DMS53 (cell line): ENCODE data around the gene ZBTB4.
A peak's percentile ranks its signal among the peaks of the same experiment; 100 is the strongest.

Experiments used
- DNase-seq: peaks from one replicate; lab custom pipeline; 2025; lab: John Stamatoyannopoulos, UW

ZBTB4 gene

DNA sequence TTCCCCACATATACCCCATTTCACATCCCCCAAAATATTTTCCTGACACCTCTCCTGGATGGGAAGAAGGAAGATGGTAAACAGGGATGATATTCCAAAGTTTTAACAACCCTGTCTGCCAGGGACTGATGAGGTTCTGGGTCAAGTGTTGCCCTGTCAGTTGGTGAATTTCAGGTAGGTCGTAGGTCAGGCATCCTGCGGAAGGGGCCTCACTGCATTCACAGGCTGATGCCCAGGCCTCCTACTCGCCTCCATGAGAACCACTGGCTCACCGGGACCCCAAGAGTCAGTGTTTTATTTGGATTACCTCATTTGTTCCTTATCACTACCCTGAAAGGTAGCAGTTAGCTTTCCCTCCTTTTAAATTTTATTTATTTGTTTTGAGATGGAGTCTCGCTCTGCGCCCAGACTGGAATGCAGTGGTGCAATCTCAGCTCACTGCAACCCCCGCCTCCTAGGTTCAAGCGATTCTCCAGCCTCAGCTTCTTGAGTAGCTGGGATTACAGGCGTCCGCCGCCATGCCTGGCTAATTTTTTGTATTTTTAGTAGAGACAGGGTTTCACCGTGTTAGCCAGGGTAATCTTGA, 10.5 kb downstream of the ZBTB4 start:
- DNase-seq: no peak

DNA sequence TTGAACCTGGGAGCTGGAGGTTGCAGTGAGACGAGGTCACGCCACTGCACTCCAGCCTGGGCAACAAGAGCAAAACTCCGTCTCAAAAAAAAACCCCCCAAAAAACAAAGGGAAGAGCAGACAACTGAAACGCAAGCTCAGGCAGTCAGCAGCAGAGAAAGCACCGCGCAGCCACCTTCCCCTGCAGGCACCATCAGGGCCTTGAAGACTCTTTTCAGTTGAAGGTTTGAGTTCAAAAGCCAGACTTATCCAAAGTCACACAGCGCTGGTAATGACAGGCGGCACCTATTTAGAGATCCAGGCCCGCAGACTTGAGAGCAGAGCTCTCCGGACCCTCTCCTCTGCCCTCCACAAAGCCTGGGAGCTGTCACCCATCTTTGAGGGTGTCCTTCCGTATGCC, 11.1 kb downstream of the ZBTB4 start:
- DNase-seq: no peak

DNA sequence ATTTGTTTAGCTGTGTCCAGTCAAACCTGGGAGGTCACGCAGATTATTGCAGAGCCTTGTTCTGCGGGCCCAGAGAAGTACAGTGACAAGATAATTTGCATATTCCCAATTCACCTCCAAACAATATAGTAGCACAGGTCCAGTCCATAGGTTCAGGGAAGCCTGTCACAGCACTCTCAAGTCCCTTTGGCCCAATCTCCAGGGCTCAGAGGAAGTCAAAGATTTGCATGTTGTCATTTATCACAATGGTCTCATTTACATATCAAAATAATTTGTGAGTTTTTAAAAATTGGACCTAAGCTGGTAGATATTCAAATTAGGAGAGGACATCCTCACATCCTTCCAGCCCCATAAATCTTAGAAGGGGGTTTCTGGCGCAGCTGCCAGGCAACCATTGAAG, 11.9 kb downstream of the ZBTB4 start:
- no peak for DNase-seq

DNA sequence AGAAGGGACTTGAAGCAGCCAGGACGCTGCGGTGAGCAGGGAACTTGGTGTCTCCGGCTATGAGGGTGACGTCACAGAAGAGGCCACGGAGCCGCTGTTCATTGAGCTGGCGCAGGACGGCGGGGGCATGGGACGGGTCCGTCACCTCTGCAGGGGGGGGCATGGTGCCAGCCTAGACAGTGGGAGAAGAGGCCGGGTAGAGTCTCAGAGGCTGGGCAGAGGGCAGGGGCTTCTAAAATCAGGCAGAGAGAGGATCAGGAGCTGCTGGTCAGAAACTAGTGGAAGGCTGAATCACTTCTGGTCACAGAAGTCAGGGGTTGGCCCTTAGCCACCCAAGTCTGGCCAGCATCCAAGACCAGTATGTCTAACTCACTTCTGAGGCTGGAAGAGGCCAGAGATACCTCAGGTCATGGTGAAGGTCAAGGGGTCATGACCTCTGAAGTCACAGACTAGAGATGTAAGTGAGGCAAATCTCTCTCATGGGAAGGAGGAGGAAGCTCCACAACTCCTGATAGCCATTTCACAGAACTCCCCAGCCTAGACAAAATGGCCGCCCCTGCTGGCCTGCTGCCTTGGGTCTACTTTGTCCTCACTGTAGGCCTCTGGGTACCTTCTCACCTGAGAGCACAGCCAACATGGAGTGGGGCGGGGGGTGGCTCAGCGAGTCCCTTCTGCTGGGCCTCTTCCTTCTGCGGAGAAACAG, 12.6 kb downstream of the ZBTB4 start:
- DNase-seq: peak; percentile 49

DNA sequence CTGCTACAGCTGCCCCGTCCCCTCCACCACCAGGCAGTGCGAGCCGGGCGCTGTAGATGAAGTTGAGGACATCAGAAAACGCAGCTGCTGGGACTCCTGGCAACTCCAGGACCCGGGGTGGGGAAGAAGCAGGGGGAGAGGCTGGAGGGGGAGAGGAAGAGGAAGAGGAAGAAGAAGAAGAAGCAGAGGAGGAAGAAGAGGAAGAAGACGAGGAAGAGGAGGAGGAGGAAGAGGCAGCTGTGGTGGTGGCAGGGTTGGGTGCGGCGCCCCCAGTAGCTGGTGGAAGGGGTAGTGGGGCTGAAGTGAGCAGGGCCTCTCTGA, 13.2 kb downstream of the ZBTB4 start:
- no peak for DNase-seq

DNA sequence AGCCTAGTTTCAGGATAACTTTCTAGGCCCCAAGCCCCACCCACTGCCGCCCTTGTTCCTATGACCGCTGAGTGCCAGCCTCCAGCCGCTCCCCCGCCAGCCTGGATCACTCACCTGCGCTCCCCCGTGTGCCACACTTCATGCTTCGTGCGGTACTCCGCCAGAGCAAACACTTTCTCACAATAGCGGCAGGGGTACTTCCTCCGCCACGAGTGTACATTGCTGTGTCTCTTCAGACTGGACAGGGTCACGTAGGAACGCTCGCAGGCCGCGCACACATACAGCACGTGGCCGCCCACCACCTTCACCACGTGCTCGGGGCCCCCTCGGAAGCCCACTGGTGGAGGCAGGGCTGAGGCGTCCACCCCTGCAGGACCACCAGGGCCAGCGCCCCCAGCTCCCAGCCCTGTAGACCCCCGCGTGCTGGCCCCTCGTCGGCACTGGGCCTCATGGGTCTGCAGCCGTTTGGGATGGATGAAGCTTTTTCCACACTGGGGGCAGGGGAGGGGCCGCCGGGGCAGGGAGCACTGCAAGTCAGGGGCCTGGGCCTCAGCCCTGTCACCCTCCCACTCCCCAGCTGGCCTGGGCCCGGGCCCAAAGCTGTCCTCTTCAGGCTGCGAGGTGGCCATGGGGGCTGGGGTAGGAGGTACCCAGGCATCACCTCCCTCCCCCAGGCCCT, 13.7 kb downstream of the ZBTB4 start:
- DNase-seq: peak; percentile 56

DNA sequence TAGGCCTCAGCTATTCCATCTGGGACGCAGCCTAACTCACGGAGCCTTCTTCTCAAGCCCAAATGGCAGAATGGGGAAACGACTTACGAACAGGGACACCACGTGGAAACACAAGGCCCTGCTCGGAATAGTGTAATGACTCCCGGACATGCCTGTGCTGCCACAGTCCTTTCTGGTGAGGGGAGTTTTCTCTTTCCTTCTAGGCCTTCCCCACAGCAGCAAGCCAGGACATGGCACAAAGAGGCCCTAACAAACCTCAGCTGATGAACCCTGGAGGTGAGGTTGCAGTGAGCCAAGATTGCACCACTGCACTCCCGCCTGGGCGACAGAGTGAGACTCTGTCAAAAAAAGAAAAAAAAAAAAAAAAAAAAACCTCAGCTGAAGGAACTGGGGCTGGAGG, 15.3 kb downstream of the ZBTB4 start:
- DNase-seq: no peak

DNA sequence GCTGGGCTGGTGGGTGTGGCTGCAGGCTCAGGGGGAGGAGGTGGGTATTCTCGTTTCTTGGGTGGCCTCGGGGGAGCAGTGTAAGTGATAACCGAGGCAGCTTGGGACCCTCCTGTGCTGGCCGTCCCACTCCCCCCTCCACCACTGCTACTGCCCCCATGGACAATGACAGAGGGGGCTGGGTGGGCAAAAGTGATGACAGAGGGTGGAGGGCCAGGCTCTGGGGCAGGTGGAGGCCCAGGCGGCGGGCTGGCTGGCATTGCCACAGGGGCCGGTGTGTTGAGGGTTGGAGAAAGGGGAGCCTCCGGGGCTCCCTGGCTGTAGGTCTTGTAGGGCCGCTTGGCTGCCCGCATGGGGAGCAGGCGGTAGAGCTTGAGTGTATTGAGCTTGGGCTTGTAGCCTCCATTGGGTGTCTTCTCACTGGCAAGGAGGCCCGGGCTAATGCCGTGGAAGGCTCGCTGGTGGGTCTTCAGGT, 16.0 kb downstream of the ZBTB4 start:
- no peak for DNase-seq

DNA sequence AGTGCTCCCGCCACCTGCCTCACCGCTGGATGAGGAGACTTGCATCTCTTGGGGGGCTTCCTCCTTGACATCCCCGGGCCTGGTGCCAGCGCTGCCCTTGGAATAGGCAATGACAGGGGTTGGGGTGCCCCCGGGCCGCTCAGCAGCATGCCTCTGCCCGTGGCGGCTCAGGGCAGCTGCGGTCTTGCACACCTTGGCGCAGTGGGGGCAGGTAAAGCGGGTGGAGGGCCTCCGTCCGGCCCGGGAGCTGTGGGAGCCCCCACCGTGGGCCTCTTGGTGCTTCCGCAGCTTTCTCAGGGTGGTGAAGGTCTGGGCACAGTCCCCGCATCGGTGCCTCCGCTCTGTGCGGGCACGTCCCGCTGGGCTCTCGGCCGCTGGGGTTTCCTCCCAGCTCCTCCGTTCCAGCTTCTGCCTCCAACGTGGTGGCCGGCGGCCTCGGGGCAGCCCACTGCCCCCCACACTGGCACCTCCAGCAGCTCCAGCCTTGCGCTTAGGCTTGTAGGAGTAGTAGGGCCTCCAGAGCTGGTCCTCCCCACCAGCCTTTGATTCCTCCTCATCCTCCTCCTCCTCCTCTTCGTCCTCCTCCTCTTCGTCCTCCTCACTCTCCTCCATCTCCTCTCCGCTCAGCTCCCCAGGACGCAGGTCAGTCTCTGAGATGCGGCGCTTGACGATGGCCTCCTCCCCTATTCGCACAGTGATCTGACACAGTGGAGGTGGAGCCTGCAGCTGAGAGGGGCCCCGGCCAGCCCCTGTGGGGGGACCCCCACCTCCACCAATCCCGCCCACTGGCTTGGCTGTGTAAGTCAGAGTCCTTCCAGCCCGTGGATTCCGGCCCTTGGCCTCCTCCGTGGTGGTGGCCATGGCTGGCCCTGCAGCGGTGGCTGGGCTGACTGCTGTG, 16.7 kb downstream of the ZBTB4 start:
- DNase-seq: no peak

DNA sequence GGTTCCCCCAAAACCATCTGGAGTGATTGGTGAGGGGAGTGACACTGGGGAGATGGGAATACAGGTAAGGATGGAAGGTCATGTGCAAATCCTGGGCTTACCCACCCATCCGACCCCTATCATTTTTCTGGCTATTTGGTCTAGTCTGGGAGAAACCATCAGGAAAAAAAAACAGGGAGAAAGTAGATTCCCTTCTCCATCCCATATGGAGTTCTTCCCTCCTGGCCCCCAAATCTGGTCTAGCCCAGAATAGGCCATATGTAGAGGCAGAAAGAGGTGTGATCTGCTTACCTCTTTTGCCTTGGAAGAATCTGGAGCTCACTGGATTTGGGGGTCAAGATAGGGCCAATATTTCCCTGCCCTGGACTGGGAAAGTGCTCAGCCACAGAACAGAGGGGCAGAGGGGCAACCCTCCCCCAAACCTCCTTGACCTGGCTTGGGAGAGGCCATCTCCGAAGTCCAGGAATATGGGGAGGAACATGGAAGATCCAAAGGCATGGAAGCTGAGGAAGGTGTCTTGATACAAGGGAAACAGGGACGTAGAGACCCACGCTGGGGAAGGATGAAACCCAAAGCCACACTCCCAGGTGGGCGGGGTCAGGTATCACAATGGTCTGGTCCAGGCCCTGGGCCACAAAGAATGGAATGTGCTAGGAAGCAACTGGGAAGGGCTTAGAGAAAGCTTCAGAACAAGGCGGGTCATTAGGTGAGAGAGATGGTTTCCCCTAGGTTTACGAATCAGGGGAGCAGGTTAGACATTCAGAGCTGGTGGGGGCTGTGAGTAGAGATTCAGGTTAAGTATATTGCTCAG, 18.4 kb downstream of the ZBTB4 start:
- DNase-seq: no peak

DNA sequence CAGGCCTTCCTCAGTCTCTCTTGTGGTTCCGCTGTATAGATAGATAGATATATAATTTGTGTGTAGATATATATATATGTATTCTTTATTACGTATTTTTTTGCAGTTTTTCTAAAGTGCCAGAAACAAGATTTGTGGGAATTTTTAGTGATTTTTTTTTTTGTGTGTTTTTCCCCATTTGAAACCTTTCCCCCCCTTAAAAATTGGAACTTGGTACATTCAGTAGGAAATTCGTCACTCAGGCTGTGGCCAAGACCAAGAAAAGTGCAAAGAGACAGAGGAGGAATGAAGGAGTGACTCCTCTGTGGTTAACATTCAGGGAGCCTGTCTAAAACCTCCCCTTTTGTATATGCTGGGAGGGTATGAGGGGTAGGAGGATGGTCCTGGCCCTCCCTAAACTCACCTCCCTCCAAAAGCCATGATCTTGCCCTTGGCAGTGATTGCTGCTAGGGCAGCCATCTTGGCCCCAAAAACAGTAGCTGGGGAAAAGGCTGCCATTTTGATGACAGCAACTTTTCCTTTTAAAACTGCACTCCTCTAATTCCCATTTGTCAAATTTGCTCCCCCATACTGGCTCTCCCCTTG, 19.4 kb downstream of the ZBTB4 start:
- no peak for DNase-seq

DNA sequence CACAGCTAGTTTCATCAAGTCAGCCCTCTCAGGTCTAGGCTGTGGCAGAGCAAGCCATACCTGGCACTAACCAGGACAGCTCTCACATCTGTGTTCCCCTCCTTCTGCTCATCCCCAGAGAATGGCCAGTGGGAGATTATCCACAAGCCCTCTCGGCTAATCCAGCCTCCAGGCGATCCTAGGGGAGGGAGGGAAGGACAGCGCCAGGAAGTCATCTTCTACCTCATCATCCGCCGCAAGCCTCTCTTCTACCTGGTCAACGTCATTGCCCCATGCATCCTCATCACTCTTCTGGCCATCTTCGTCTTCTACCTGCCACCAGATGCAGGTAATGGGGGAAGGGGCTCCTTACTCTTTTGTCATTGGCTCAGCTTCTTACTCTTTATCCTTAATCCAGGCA, 31.0 kb downstream of the ZBTB4 start:
- DNase-seq: no peak

DNA sequence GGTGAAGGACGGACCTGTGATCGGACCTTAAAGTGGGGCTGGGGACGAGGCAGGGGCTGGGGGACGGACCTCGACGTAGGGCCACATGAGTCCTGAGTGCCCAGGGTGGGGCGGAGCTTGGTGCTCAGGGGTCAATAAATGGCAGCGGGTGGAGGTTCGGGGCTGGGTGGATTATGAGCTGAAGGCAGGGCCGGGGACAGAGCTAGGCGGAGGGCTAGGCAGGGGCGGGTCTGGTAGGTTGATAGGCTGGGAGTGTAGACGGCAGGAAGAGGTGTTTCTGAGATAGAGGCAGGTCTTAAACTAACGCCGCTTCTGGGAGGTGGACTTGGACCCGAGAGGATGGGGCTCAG, 33.8 kb downstream of the ZBTB4 start:
- DNase-seq: peak; percentile 92

DNA sequence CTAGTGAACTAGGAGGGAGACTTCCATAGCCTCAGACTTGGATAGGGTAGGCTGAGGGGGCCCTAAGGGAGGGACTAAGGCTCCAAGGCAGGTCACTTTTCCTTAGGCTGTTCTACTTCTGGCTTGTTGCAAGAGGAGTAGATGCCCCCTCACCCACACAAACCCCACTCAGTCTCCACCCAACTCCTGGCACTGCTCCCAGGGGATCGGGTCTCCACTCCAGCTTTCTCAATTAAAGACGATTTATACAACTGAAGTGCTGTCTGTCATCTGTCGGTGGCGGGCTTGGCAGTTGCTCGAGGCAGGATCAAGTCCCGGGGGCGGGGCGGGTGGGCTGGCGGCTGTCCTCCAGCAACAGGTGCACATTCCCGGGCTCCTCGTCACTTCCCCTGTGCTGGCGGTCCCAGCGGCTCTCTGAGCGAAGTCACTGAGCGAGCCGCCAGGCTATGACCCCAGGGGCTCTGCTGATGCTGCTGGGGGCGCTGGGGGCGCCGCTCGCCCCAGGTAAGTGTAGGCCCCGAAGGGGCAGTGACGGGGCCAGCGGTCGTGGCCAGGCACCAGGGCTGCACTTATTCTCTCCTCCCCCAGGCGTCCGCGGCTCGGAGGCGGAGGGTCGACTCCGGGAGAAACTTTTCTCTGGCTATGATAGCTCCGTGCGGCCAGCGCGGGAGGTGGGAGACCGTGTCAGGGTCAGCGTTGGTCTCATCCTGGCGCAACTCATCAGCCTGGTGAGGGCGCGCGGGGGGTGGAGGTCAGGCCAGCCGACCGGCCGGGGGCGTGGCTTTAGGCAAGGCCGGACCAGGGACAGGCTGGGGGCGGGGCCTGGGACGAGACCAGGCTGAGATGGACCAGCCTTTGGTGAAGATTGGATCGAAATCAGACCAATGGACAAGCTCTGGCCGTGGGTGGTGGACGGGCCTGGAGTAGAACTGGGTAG, 34.5 kb downstream of the ZBTB4 start, which contains the start of gene CHRNB1:
Gene CHRNB1 (plus strand): TSS at position 380 of the 937 bp plus-strand sequence. CDS start 67 bp downstream, at position 447.
- peak; percentile 92 for DNase-seq

DNA sequence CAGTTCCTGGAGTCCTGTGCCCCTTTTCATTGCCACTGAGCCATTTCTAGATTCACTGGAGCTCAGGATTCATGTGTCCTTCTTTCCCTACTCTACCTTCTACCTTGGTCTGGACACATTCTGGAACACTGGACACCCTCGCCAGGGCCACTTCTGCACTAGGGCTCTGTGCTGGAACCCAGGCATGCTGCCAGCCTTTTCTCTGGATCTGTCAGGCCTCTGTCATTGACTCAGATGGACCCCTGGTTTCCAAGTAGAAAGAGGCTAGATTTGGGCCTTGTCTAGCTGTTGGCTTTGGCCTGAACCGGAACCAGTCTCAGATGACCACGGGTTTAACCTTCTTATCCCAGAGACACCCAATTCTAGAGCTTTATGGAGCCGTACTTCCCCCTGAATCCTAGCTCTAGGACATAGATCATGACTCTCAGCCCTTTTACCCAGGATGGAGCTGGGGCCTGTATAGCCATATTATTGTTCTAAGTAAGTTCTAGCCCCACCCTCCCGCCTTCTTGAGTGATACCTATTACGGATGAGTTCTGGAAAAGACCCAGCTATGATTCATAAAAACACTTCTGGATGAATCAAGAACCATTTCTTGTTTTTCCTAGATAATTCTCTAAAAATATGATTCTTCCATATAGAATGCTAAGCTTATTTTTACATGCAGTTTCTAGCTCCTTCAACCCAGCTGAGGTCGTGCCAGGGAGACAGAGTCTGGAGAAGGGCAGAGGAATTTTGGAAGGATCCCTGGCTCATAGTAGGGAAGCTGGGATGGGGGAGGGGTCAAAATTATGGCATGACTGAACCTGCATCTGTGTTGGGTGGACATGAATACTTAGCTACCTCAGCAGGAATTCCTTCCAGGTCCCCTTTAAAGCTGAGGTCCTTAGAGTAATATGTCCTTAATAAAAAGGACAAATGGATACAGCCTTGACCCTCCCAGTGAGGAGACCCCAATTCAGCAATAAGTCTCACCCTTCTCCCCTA, 35.6 kb downstream of the ZBTB4 start:
- DNase-seq: no peak

DNA sequence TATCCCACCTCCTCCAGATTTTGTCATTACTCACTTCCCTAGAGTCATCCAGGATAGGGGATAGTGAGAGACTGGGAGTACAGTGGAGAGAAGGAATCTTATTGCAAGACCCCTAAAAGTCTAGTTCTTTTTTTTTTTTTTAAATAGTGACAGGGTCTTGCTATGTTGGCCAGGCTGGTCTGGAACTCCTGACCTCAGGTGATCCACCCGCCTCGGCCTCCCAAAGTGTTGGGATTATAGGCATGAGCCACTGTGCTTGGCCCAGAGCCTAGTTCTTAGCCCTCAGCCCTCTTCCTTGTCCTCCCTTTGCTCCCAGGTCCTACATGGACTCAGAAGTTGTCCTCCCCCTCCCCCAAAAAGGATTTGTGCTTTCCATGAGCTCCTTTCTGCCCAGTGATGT, 37.3 kb downstream of the ZBTB4 start:
- DNase-seq: no peak

DNA sequence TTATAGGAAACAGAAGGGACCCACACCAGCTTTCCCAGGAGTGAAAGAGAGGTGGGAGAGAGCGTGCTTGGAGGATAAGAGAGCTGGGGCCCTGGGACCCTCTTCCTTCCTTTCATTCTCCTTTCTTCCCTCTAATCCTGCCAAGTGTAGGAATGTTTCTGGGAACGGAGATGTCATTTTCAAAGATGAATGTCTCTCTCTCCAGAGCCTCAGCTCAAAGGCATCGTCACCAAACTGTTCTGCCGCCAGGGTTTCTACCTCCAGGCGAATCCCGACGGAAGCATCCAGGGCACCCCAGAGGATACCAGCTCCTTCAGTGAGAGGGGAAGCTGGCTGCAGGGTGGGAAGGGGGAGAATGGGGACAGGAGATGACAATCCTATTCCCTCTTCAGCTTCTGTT, 38.2 kb downstream of the ZBTB4 start:
- no peak for DNase-seq

DNA sequence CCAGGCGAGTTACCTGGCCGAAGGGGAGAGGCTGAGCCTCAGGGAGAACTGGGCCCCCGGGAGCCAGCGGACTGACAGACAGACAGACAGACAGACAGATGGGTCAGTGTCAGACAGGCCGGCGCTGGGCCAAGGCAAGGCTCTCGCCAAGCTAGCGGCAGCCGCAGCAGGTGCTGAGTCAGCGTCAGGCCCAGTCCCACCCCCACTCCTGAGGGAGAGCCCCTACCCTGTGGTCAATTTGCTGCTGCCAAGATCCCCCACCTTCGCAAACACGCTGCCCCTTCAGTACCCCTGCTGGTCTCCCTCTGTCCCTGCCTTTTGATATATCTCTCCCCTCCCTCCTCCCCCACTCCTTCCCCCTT, 38.6 kb downstream of the ZBTB4 start:
- DNase-seq: peak; percentile 58
